Keratinocyte (primary cell): ENCODE results near the gene ADPRS. TPM values are rescaled to one million over a fixed set of nuclear protein-coding genes. Genes with fewer than 3 reads are reported as not detected.
A peak's percentile ranks its signal among the peaks of the same experiment; 100 is the strongest.

ENCODE experiments used
- DNase-seq: peaks from one replicate; pipeline ENCODE4 v3.0.0-alpha.2; 2011; ENCODE audit warnings: low read depth, missing footprints, low spot score
- FAIRE-seq: peaks from 2 replicates; lab custom pipeline; 2011; peaks lifted over from hg19 to GRCh38; lab: Jason Lieb, UNC
- H2AFZ ChIP-seq: 2 replicates; pipeline ENCODE4 v1.6.0; 2012; ENCODE audit warnings: low read length, control low read depth, inconsistent platforms; ENCODE audit not compliant: control insufficient read depth
- H3K27ac ChIP-seq: 2 replicates; pipeline ENCODE4 v1.5.1; 2011; ENCODE audit warnings: low read length; ENCODE audit not compliant: control insufficient read depth, insufficient read depth
- H3K27me3 ChIP-seq: 3 replicates; pipeline ENCODE4 v1.6.0; 2011; ENCODE audit warnings: low read length; ENCODE audit not compliant: control insufficient read depth, insufficient read depth; ENCODE audit errors: extremely low read depth
- H3K36me3 ChIP-seq, 2 experiments: 2 replicates in 1 of 2; 3 replicates in 1 of 2; pipeline ENCODE4 v1.5.1; 2011; ENCODE audit warnings: low read length in 2 of 2, mild to moderate bottlenecking in 1 of 2; ENCODE audit not compliant: control insufficient read depth in 2 of 2, insufficient read depth in 2 of 2; ENCODE audit errors: extremely low read depth in 1 of 2
- H3K4me1 ChIP-seq: 3 replicates; pipeline ENCODE4 v1.5.1; 2011; ENCODE audit warnings: low read length; ENCODE audit not compliant: control insufficient read depth, insufficient read depth; ENCODE audit errors: extremely low read depth
- H3K4me2 ChIP-seq: 3 replicates; pipeline ENCODE4 v1.6.0; 2011; ENCODE audit warnings: low read depth, low read length; ENCODE audit not compliant: control insufficient read depth, insufficient read depth; ENCODE audit errors: extremely low read depth
- H3K4me3 ChIP-seq, 3 experiments: fragments of 200-600 bp in 1 of 3; sonication (generic) in 1 of 3; 2 replicates in 2 of 3; 3 replicates in 1 of 3; pipeline ENCODE4 v1.5.1; 2011 to 2016; ENCODE audit warnings: low read length in 3 of 3, mild to moderate bottlenecking in 3 of 3, control low read depth in 2 of 3, inconsistent platforms in 1 of 3, low read depth in 1 of 3, mixed read lengths in 1 of 3, mixed run types in 1 of 3, moderate library complexity in 1 of 3; ENCODE audit not compliant: control insufficient read depth in 2 of 3, insufficient read depth in 2 of 3; ENCODE audit errors: extremely low read depth in 1 of 3
- H3K79me2 ChIP-seq: 2 replicates; pipeline ENCODE4 v1.6.0; 2012; ENCODE audit warnings: low read length; ENCODE audit not compliant: control insufficient read depth, insufficient read depth
- H3K9ac ChIP-seq: 3 replicates; pipeline ENCODE4 v1.6.0; 2011; ENCODE audit warnings: low read length; ENCODE audit not compliant: control insufficient read depth, insufficient read depth; ENCODE audit errors: extremely low read depth
- H3K9me1 ChIP-seq: 3 replicates; pipeline ENCODE4 v1.6.0; 2011; ENCODE audit warnings: low read length; ENCODE audit not compliant: control insufficient read depth, insufficient read depth; ENCODE audit errors: extremely low read depth
- H3K9me3 ChIP-seq: 2 replicates; pipeline ENCODE4 v1.5.1; 2012; ENCODE audit warnings: low read depth, low read length; ENCODE audit not compliant: control insufficient read depth
- H4K20me1 ChIP-seq: 3 replicates; pipeline ENCODE4 v1.6.0; 2011; ENCODE audit warnings: low read length; ENCODE audit not compliant: control insufficient read depth, insufficient read depth; ENCODE audit errors: extremely low read depth
- EZH2 ChIP-seq: IDR thresholded peaks from one replicate; pipeline ENCODE4 v1.6.1; 2012; ENCODE audit warnings: inconsistent platforms, mild to moderate bottlenecking, low read length, moderate library complexity
- dilution Hi-C: fragments of 300-500 bp; cut with MboI; formaldehyde crosslinking; loops from one replicate; pipeline ENCODE4 v1.7.0; 2020; ENCODE audit warnings: low sequenced_read_pairs; ENCODE audit not compliant: extremely low pct_ligation_motif_present
- polyA plus RNA-seq, 5 experiments: library from polyadenylated mRNA; depleted of rRNA in 3 of 5; stranded (reverse) in 3 of 5; stranded (forward) in 1 of 5; unstranded in 1 of 5; fragments of >200 nt; gene quantifications; 1 replicate in 1 of 5; 2 replicates in 3 of 5; 3 replicates in 1 of 5; pipeline versions ENCODE4 v1.2.1 to v1.2.3, GENCODE V29; 2011 to 2012; ENCODE audit warnings: missing spikeins in 2 of 5, low read depth in 1 of 5, low replicate concordance in 1 of 5
- TF ChIP-seq, protein P1 (sequence below), 3 experiments: IDR thresholded peaks in 1 of 3; conservative IDR thresholded peaks in 1 of 3; optimal IDR thresholded peaks in 1 of 3; 2 replicates in 2 of 3; 3 replicates in 1 of 3; pipeline versions ENCODE3 to v1.5.1; 2011; ENCODE audit warnings: low read length in 3 of 3, mild to moderate bottlenecking in 3 of 3, moderate library complexity in 2 of 3, control low read depth in 1 of 3, inconsistent platforms in 1 of 3; ENCODE audit not compliant: insufficient read depth in 2 of 3; ENCODE audit errors: extremely low read depth in 1 of 3

Gene ADPRS
- polyA plus RNA-seq, 1 donor (not counting 4 experiments of a cell fraction or from before 2014, with no cell fraction given), result 33.1 TPM

DNA sequence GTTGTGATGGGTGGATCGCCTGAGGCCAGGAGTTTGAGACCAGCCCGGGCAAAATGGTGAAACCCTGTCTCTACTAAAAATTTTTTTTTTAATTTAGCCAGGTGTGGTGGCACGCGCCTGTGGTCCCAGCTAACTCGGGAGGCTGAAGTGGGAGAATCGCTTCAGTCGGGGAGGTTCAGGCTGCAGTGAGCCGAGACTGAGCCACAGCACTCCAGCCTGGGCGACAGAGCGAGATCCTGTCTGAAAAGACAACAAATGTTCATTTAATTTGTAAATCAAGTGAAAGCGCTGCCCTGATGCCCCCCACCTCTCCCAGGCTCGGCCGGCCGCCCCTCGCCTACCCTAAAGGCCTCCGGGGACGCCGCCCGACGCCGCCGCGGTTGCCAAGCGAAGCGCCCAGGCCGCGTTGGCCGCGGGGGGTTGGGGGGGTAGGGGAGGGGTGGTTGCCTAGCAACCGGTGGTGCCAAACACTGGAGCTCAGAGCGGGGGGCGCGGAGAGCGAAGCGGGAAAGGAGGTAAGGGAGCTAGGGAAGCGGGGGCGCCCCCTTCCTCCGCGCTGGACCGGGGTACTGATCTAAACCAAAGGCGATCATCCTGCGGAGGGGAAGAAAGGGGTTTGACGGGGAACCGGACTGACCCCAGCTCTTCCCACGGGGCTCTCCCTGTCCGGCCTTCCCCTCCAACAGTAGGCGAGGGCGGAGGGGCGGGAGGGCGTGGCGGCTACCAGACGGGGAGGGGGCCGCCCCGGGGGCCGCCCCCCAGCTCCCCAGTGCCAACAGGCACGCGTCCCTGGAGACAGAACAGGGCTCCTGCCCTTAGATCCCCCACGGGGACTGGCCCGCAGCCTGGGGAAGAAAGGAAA, 4.8 kb upstream of the ADPRS start, which contains the start of gene TEKT2:
Gene TEKT2, plus strand, starts transcription at position 460 of the 862 bp plus-strand sequence. CDS start 828 bp downstream, outside the sequence.
- Histone ChIP-seq H3K9me3 (no peaks in the 10 kb centered on the region), H3K9ac (peak within 1 kb of the TSS; percentile 44), H4K20me1 (no peaks in the 10 kb centered on the region), H3K27ac (no peak within 1 kb of the TSS), H3K79me2 (peaks cover 1% of the 10 kb centered on the region), H3K4me3 (peak within 1 kb of the TSS in 2 of 3 experiments; percentile 18 to 46), H3K4me2 (peak within 1 kb of the TSS; percentile 70), H3K27me3 (no peaks in the 10 kb centered on the region), H3K36me3 (no peaks in the 10 kb centered on the region), H3K9me1 (no peaks in the 10 kb centered on the region), H2AFZ (peak within 1 kb of the TSS; percentile 63), H3K4me1 (peaks cover 32% of the 10 kb centered on the region)
- dilution Hi-C loops, result no loop called here
- no peak for TF ChIP-seq EZH2
- TF ChIP-seq, protein P1, sequence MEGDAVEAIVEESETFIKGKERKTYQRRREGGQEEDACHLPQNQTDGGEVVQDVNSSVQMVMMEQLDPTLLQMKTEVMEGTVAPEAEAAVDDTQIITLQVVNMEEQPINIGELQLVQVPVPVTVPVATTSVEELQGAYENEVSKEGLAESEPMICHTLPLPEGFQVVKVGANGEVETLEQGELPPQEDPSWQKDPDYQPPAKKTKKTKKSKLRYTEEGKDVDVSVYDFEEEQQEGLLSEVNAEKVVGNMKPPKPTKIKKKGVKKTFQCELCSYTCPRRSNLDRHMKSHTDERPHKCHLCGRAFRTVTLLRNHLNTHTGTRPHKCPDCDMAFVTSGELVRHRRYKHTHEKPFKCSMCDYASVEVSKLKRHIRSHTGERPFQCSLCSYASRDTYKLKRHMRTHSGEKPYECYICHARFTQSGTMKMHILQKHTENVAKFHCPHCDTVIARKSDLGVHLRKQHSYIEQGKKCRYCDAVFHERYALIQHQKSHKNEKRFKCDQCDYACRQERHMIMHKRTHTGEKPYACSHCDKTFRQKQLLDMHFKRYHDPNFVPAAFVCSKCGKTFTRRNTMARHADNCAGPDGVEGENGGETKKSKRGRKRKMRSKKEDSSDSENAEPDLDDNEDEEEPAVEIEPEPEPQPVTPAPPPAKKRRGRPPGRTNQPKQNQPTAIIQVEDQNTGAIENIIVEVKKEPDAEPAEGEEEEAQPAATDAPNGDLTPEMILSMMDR (optimal IDR thresholded peaks at IDR 0.05 in 1 of 3, IDR thresholded peaks at IDR 0.05 in 1 of 3, conservative IDR thresholded peaks at IDR 0.05 in 1 of 3; ENCODE audit: extremely low read depth in 1 of 3, insufficient read depth in 2 of 3, low read length in 3 of 3), result peak in 1 of 3 experiments; percentile 3
- no peak for FAIRE-seq
- DNase-seq, result no peak

- Histone ChIP-seq H3K4me2 (peak overlapping the region; percentile 70), H2AFZ (peak overlapping the region; percentile 63), H3K4me3 (peak overlapping the region in 1 of 3 experiments; percentile 46), H3K79me2 (peaks cover 9% of the 10 kb centered on the region), H3K9me3 (no peaks in the 10 kb centered on the region), H3K4me1 (peaks cover 32% of the 10 kb centered on the region), H3K27me3 (no peaks in the 10 kb centered on the region), H4K20me1 (no peaks in the 10 kb centered on the region), H3K9me1 (no peaks in the 10 kb centered on the region), H3K27ac (no peak overlapping the region), H3K9ac (peak overlapping the region; percentile 44), H3K36me3 (peaks cover 0 to 4% of the 10 kb centered on the region in 2 experiments)
- dilution Hi-C loops, result no loop called here
- no peak for DNase-seq
- TF ChIP-seq, protein P1 (optimal IDR thresholded peaks at IDR 0.05 in 1 of 3, IDR thresholded peaks at IDR 0.05 in 1 of 3, conservative IDR thresholded peaks at IDR 0.05 in 1 of 3; ENCODE audit: extremely low read depth in 1 of 3, insufficient read depth in 2 of 3, low read length in 3 of 3), result no peak
- no peak for TF ChIP-seq EZH2
- no peak for FAIRE-seq
These were observed 4.1 kb upstream of the ADPRS start for GRCh38 chr1:36084497-36085115.
